Measurements from ENCODE around the gene ANKRD2. TPM values are rescaled to one million over a fixed set of nuclear protein-coding genes. Genes with fewer than 3 reads are reported as not detected.
A peak's percentile ranks its signal among the peaks of the same experiment; 100 is the strongest.

The ANKRD2 gene
- total and polyA plus RNA-seq, 7 donors, result 254 to 5,473 (median 2,026) TPM

DNA sequence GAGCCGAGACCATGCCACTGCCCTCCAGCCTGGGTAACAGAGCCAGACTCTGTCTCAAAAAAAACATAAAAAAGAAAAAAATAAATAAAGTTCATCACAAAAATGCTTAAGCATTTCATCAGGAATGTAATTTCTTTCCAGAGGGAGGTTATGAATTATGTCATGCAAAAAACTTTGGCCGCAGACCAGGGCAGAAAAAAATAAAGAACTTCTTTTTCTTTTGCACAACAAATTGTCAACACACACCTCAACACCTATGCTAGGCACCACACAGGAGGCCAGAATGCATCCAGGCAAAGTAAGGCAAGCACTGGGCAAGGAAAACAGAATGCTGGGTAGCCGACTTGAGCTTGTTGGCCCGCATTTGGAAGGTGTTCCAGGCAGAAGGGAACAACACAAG, 20.8 kb downstream of the ANKRD2 start:
- ATAC-seq, result no peak
- Histone ChIP-seq H3K4me3 (no peak overlapping the region), H3K4me1 (peaks cover 34% of the 10 kb centered on the region), H3K36me3 (ENCODE audit: insufficient read depth in 1 of 2, low read depth in 1 of 2) (no peaks in the 10 kb centered on the region), H3K27me3 (ENCODE audit: insufficient read depth in 3 of 3, low read length in 2 of 3) (no peaks in the 10 kb centered on the region), H3K27ac (no peak overlapping the region), H3K9me3 (no peaks in the 10 kb centered on the region)
- WGBS, 3 donors, result 46 to 63% (median 59%) methylated on average over 4 of the region's 4 CpGs
- intact Hi-C loops (cut with DNase I), result no loop called here
- TF ChIP-seq, protein P1, sequence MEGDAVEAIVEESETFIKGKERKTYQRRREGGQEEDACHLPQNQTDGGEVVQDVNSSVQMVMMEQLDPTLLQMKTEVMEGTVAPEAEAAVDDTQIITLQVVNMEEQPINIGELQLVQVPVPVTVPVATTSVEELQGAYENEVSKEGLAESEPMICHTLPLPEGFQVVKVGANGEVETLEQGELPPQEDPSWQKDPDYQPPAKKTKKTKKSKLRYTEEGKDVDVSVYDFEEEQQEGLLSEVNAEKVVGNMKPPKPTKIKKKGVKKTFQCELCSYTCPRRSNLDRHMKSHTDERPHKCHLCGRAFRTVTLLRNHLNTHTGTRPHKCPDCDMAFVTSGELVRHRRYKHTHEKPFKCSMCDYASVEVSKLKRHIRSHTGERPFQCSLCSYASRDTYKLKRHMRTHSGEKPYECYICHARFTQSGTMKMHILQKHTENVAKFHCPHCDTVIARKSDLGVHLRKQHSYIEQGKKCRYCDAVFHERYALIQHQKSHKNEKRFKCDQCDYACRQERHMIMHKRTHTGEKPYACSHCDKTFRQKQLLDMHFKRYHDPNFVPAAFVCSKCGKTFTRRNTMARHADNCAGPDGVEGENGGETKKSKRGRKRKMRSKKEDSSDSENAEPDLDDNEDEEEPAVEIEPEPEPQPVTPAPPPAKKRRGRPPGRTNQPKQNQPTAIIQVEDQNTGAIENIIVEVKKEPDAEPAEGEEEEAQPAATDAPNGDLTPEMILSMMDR (IDR thresholded peaks at IDR 0.05), result no peak
- no peak for DNase-seq

DNA sequence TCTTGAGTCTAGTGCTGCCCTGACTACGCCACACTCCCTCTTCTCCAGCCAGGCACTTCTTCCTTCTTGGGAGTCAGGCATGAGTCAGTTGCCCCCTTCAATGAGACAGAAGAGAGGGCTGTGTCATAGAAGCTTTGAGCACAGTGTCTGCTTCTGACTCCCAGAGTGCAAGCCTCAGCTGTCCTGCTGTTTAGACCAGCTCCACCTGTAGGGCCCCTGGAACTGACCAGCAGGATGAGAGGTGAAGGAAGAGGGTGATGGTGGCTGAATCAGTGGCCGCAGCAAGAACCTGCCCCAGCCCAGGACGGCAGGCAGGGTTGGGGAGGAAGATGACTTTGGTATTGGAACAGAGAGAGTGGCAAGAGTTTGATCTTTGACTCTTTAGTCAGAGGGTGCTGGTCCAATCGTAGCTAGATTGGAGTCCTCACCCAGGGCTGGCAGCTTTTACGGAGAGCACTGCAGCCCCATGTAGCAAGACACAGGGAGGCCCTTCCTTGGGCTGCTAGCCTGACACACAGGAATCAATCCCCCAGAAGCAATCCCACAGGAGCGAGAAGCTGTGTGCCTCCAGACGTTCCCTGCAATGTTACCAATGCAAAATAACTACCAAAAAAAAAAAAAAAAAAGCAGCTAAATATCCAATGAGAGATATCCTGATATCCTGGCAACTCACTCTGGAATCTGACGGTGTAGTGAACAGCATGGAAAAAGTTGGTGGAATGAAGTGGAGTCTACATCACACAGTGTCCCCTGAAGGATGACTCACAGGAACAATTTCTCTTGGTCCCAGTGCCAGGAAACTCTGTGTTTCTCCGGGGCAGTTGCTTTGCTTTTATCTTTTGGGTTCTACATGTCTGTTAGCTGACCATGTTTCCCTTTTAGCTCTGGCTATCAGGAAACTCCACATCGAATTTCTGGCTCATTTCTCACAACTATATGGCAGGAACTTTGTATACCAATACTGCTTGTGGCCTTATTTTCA, 23.8 kb downstream of the ANKRD2 start:
- TF ChIP-seq, protein P1 (IDR thresholded peaks at IDR 0.05), result no peak
- Histone ChIP-seq H3K9me3 (no peaks in the 10 kb centered on the region), H3K27me3 (ENCODE audit: insufficient read depth in 3 of 3, low read length in 2 of 3) (no peaks in the 10 kb centered on the region), H3K27ac (peak overlapping the region; percentile 91), H3K4me3 (no peak overlapping the region), H3K4me1 (peaks cover 63% of the 10 kb centered on the region), H3K36me3 (ENCODE audit: insufficient read depth in 1 of 2, low read depth in 1 of 2) (no peaks in the 10 kb centered on the region)
- ATAC-seq (peak; percentile 78 to 86 (median 84)), DNase-seq (peak; percentile 63 to 81)
- WGBS, 3 donors, result 26 to 35% (median 29%) methylated on average over 10 of the region's 10 CpGs
- intact Hi-C loops (cut with DNase I), result loop anchor here in 1 of 2 donors (1.0 kb wide), 1 partner anchor 22 kb away; no protein-coding TSS in a partner anchor

DNA sequence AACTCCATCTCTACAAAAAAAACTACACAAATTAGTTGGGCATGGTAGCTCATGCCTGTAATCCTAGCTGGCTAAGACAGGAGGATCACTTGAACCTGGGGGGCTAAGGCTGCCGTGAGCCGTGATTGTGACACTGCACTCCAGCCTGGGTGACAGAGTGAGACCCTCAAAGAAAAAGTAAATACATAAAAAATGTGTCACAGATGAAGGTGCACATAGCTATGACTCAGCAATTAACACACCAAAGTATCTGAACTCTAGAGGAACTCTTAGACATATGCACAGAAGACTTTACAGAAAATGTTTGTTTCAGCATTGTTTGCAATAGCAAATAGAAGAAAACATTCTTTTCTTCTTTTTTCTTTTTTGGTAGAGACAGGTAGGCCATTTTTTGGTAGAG, 25.2 kb downstream of the ANKRD2 start:
- Histone ChIP-seq H3K4me3 (no peak overlapping the region), H3K27me3 (ENCODE audit: insufficient read depth in 3 of 3, low read length in 2 of 3) (no peaks in the 10 kb centered on the region), H3K36me3 (ENCODE audit: insufficient read depth in 1 of 2, low read depth in 1 of 2) (no peaks in the 10 kb centered on the region), H3K9me3 (no peaks in the 10 kb centered on the region), H3K4me1 (peaks cover 77% of the 10 kb centered on the region), H3K27ac (peak overlapping the region; percentile 91)
- ATAC-seq, result no peak
- TF ChIP-seq, protein P1 (IDR thresholded peaks at IDR 0.05), result no peak
- WGBS, 3 donors, result 58 to 84% (median 61%) methylated on average over 2 of the region's 2 CpGs
- DNase-seq, result no peak
- intact Hi-C loops (cut with DNase I), result no loop called here

DNA sequence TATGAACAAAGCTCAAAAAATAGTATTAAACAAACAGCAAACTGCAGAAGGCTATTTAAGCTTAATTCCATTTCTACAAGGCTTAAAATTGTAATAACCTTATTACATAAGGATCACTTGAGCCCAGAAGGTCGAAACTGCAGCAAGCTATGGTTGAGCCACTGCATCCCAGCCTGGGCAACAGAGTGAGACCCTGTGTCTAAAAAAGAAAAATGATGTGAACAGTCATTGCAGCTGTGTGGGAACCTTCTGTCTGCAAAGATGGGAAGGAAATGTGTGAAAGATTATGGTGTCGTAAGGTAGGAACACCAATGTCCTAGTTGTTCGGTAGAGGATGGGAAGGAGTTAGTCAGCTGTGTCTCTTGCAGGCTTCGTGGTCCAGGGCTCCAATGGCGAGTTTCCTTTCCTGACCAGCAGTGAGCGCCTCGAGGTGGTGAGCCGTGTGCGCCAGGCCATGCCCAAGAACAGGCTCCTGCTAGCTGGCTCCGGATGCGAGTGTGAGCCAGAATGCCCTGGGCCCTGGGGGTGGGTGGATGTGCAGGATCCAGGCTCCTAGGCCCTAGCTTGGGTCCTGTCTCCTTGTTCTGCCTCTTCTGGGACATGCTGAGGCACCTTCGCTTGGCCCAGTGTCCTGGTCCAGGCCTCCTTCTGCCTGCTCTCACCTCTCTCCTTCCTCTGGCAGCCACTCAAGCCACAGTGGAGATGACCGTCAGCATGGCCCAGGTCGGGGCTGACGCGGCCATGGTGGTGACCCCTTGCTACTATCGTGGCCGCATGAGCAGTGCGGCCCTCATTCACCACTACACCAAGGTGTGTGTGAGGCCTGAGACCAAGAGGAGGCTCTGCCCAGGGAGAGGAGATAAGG, 26.1 kb downstream of the ANKRD2 start:
- TF ChIP-seq, protein P1 (IDR thresholded peaks at IDR 0.05), result no peak
- H3K4me1 ChIP-seq, result peaks cover 80% of the 10 kb centered on the region
- no peaks in the 10 kb centered on the region for H3K27me3 ChIP-seq (ENCODE audit: insufficient read depth in 3 of 3, low read length in 2 of 3)
- peak overlapping the region; percentile 80 for H3K27ac ChIP-seq
- no peak overlapping the region for H3K4me3 ChIP-seq
- WGBS, 3 donors, result 93 to 96% (median 93%) methylated on average over 19 of the region's 19 CpGs
- no peaks in the 10 kb centered on the region for H3K36me3 ChIP-seq (ENCODE audit: insufficient read depth in 1 of 2, low read depth in 1 of 2)
- ATAC-seq (no peak), DNase-seq (peak in 1 of 2 donors; percentile 40)
- intact Hi-C loops (cut with DNase I), result no loop called here
- H3K9me3 ChIP-seq, result no peaks in the 10 kb centered on the region
